NOMO-1 (cell line): ENCODE data around the gene SYT6.

Source experiments
- DNase-seq, 2 experiments: peaks; one replicate each; lab custom pipeline; 2025; ENCODE audit not compliant: unreplicated experiment in 2 of 2; lab: John Stamatoyannopoulos, UW

Gene SYT6

DNA sequence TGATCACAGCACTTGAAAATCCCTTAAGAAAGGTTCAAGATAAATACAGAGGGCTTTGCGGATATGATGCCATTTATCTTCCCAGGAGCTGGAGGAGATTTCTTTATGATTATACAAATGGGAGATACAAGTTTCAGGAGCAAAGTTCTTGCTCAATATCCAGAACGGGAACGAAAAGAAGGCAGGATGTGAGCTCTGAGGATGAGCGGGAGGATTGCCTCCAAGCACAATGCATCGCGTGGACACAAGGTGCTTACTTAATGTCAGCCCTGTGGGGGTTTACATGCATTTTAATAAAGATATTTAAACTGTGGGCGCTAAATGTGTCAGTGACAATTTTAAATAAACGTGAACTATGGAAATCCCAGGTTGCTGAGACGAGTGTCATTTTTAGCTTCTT is 59.0 kb downstream of the SYT6 start:
- no peak for DNase-seq

DNA sequence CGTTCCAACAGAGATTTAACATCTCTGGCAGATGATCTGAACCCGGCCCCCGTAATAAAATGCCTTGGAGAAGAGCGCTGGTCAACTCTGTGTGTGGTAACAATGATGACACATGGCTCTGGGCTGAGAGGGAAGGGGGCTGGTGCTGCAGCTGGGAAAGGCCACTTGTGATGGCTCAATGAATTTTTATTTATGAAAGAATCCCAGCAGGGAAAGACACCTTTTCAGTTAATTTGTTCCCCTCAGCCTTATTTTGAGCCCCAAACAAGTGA is 59.4 kb downstream of the SYT6 start:
- peak in 1 of 2 experiments; percentile 45 for DNase-seq

DNA sequence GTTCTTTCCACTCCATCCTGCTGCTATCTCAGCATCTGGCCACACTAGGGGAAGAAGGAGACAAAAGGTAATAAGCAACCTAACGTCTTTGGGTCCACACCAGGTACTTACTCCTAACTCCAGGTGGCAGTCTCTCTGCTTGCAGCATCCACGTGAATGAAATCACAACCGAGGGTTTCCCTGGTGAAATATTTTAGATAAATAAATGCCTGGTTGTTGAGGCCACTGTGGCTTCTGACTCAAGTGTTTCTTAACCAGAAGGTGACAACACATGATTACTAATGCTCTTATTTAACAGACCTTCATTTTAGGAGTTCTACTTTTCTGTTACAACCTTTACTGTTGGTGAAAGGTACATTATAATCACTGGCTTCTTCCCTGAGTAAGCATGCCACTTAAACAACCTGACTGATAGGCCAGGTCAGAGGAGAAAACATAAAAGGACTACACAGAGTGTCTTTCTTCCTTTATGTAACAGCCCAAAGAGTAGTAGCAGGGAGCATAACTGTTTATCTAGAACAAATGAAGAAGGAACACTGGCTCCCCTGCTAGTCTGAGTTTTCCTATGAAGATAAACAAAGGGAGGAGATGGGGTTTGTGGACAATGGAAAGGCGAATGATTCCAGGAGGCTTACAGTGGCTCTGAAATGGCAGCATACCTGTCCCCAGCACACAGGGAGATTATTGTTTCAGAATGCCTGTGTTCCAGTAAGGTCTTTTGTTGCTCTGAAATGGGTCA is 59.9 kb downstream of the SYT6 start:
- DNase-seq: peak; percentile 19 to 62

- DNase-seq: no peak
These were observed 61.2 kb downstream of the SYT6 start for GRCh38 chr1:114092186-114093062.

GRCh38 chr1:114091711-114092110 is 62.0 kb downstream of the SYT6 start:
- DNase-seq: no peak

GRCh38 chr1:114090738-114091505 is 62.7 kb downstream of the SYT6 start:
- DNase-seq: no peak

DNA sequence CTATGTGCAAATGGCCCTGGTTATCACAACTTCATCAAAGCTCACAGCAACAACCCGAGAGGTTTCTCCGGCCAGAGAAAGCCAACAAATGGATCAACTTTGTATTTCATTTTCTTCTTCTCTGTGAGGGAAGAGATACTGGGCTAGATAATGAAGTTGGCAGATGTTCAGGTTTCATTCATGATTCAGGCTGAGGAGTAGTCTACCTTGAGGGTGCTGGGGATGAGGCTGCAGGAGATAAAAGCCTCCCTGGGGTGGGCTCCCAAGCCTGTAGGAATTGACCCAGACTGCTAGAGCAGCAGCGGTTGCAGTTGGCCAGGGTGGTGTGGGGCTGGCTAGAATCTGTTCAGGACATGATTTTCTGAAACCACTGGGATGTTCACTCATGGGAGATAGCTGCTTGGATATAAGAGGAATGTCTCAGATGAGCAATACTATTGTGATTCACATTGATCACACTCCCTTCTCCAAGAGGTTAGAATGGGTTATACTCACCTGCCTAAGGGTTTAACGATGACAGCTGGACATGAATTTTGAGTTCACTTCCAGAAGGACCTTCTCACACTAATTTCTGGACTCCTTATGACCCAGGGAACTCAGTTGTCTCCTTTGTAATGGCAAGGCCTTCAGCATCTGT is 64.0 kb downstream of the SYT6 start:
- no peak for DNase-seq

GRCh38 chr1:114088392-114089299 is 65.0 kb downstream of the SYT6 start:
- peak; percentile 81 to 91 for DNase-seq

- no peak for DNase-seq
These were observed 66.2 kb downstream of the SYT6 start for GRCh38 chr1:114087495-114087894.

- no peak for DNase-seq
These were observed 66.9 kb downstream of the SYT6 start for GRCh38 chr1:114086601-114087368.

GRCh38 chr1:114082867-114083585 is 70.6 kb downstream of the SYT6 start:
- DNase-seq: peak; percentile 11 to 62

- peak in 1 of 2 experiments; percentile 38 for DNase-seq
These were observed 71.4 kb downstream of the SYT6 start for GRCh38 chr1:114082304-114082630.

DNA sequence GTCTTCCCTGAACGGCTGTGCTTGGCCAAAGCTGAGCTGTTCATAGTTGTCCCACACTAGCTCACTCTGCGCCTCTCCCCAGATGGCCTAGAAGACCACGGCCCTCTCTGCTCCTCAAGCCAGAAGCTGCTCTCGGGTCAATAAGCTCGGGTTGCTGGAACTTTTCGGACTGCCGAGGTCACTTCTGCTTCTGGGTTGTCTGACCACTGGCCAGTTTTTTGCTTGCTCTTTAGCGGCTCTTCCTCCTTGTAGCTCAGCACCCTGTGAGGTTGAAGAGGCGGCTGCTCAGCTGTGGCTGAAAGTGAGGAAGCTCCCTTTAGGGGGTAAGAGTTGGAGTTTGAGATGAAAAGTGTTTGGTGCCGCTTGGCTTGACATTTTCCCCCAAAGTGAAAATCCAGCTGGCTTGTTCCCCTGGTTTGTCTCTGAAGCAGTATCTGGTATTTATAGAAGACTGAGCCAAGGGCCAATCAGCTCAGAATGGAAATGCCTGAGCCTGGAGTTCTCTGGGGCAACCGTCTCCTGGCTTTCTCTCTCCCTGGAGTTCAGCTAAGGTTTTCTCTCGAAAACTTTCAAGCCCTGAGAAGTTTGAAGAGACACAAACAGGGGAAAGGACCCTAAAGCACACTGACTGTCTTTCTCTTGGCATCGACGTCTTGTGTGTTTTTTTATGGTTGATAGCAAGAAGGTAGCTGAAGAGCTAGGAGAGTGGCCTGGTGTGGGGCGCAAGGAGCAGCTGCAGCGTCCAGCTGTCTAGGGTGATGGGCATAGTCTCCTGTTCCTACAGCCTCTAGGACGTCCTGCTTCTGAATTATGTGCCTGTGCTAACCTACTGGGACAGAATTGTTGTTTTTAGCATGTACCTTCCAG is 72.0 kb downstream of the SYT6 start:
- DNase-seq: peak in 1 of 2 experiments; percentile 14

- no peak for DNase-seq
These were observed 72.9 kb downstream of the SYT6 start for GRCh38 chr1:114080511-114081436.

DNA sequence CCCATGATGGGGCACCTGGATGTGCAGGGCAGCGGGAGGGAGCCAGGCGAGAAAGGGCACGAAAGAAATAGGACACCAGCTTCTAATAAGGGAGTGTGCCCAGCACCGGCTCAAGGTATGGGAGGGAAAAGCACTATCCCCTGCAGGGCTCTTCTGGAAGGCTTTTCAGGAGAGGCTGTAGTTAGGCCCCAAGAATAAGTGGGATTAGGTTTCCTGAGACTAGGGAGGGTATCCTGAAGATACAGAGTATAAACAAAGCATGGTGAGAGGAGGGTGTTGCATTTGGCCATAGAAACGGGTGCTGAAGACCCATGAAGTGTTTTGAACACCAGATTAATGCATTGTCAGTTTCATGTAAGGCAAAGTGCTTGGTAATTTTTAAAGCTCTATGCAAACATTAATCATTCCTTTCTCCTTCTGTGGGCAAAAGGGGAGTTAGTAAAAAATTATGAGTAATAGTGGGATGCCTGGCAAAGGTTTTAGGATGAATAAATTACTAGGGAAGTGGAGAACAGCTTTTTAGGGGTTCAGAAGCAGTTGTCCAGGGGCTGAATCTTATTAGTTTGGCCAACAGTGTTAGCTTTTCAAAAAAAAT is 74.0 kb downstream of the SYT6 start:
- no peak for DNase-seq

DNA sequence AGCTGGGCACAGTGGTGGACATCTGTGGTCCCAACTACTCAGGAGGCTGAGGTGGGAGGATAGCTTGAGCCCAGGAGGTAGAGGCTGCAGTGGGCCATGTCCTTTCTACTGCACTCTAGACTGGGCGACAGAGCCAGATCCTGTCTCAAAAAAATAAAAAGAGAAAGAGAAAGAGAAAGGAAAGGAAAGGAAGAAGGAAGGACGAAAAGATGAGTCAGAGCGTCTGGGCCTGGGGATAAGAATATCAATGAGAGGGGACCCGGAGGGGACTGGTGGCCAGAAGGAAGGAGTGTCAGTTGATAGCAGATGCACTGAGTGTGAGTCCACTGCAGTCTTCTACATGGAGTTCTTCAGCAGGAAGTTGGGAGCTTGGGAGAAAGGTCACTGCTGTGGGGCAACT is 75.6 kb downstream of the SYT6 start:
- DNase-seq: peak; percentile 19 to 26
